Uterus (tissue), 4 donors: ENCODE results near the gene STING1. TPM values are rescaled to one million over a fixed set of nuclear protein-coding genes. Genes with fewer than 3 reads are reported as not detected.

Source experiments
- DNase-seq, 2 donors: peaks; one replicate each; pipeline ENCODE4 v3.0.0-alpha.2; 2019 to 2020
- H3K27ac ChIP-seq, 2 donors: fragments of 200-600 bp; sonication (generic); 1 replicate in 1 of 2; 2 replicates in 1 of 2; pipeline ENCODE4 v1.5.1; 2016 to 2018
- H3K27me3 ChIP-seq, 2 donors: fragments of 200-600 bp; sonication (generic); one replicate each; pipeline ENCODE4 v1.5.1; 2018 to 2019; ENCODE audit warnings: control low read depth in 1 of 2
- H3K36me3 ChIP-seq, 2 donors: fragments of 200-600 bp; sonication (generic); one replicate each; pipeline ENCODE4 v1.5.1; 2019; ENCODE audit warnings: control low read depth in 1 of 2
- H3K4me1 ChIP-seq, 2 donors: fragments of 200-600 bp; sonication (generic); one replicate each; pipeline ENCODE4 v1.5.1; 2018 to 2019; ENCODE audit warnings: control low read depth in 1 of 2
- H3K4me3 ChIP-seq, 2 donors: fragments of 200-600 bp; sonication (generic); 1 replicate in 1 of 2; 2 replicates in 1 of 2; pipeline ENCODE4 v1.5.1; 2018 to 2019; ENCODE audit warnings: mild to moderate bottlenecking in 1 of 2
- H3K9me3 ChIP-seq, 2 donors: fragments of 200-600 bp; sonication (generic); one replicate each; pipeline ENCODE4 v1.5.1; 2019; ENCODE audit warnings: control low read depth in 1 of 2
- CTCF ChIP-seq, 4 experiments: fragments of 200-600 bp in 2 of 4; fragments of 450-650 bp in 2 of 4; sonication (generic) in 2 of 4; IDR thresholded peaks; one replicate each; pipeline ENCODE4 v1.5.1; 2016 to 2019; ENCODE audit warnings: antibody characterized with exemption in 4 of 4, mild to moderate bottlenecking in 2 of 4, moderate library complexity in 1 of 4
- POLR2A ChIP-seq, 2 donors: fragments of 450-650 bp; IDR thresholded peaks; one replicate each; pipeline ENCODE4 v1.6.1; 2016; ENCODE audit warnings: antibody characterized with exemption in 2 of 2, mild to moderate bottlenecking in 1 of 2, moderate library complexity in 1 of 2
- intact Hi-C: fragments of 100-400 bp; cut with DNase I; formaldehyde crosslinking; loops from one replicate; pipeline ENCODE4 v1.15.1; 2023; ENCODE audit warnings: low total_unique reads
- total RNA-seq, 4 donors: library from RNA; depleted of rRNA in 3 of 4; stranded (reverse); fragments of >200 nt in 3 of 4; gene quantifications; one replicate each; pipeline versions ENCODE4 v1.1.0 to v1.2.4, GENCODE V29; 2014 to 2023
- donor health status: DM: yes; HTN: yes; CAD: no.

Gene STING1
- total RNA-seq, 4 donors from 2014 or later: 16.9 to 90.1 (median 48.5) TPM

DNA sequence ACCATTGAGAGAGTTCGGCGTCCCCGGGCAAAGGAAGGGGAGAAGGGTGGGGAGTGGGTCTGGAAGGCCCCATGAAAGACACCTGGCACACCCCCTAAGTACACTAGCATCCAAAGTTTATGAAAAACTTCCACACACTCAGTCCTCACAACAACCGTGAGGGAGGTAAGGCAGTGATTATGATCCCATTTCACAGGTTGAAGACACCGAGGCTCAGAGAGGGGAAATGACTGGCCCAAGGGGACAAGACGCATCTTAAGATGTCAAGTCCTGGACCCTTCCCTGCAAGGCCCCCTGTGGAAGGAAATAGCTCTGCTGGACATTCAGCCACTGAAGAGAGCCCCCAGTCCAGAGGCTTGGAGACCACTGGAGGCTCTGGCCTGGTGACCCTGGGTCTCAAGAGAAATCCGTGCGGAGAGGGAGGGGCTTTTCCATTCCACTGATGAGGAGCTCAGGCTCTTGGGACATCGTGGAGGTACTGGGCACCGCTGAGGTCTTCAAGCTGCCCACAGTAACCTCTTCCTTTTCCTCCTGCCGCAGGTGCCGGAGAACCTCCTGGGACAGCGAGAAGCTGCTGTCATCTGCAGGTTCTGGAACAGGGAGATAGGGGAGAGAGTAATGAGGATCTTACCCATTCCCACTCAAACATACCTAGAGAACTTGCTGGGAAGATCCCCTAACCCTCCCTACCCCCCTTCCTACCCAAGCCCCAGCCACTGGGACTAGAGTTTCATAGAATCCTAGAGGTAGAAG is 6.5 kb downstream of the STING1 start:
- intact Hi-C loops: no loop called here
- no peak for DNase-seq
- H3K27ac ChIP-seq: no peak overlapping the region
- no peaks in the 10 kb centered on the region for H3K27me3 ChIP-seq
- TF ChIP-seq POLR2A (IDR thresholded peaks at IDR 0.05) (no peak), CTCF (IDR thresholded peaks at IDR 0.05) (no peak)
- H3K4me1 ChIP-seq: peaks cover 0 to 2% of the 10 kb centered on the region in 2 donors
- no peaks in the 10 kb centered on the region for H3K9me3 ChIP-seq
- H3K4me3 ChIP-seq: no peak overlapping the region
- no peaks in the 10 kb centered on the region for H3K36me3 ChIP-seq

GRCh38 chr5:139474890-139475791 is 7.4 kb downstream of the STING1 start:
- no peaks in the 10 kb centered on the region for H3K9me3 ChIP-seq
- H3K27me3 ChIP-seq: no peaks in the 10 kb centered on the region
- TF ChIP-seq CTCF (IDR thresholded peaks at IDR 0.05) (no peak), POLR2A (IDR thresholded peaks at IDR 0.05) (no peak)
- peak; percentile 40 for DNase-seq
- intact Hi-C loops: no loop called here
- no peaks in the 10 kb centered on the region for H3K4me1 ChIP-seq
- H3K4me3 ChIP-seq: no peak overlapping the region
- no peaks in the 10 kb centered on the region for H3K36me3 ChIP-seq
- H3K27ac ChIP-seq: peak overlapping the region in 1 of 2 donors; percentile 41

DNA sequence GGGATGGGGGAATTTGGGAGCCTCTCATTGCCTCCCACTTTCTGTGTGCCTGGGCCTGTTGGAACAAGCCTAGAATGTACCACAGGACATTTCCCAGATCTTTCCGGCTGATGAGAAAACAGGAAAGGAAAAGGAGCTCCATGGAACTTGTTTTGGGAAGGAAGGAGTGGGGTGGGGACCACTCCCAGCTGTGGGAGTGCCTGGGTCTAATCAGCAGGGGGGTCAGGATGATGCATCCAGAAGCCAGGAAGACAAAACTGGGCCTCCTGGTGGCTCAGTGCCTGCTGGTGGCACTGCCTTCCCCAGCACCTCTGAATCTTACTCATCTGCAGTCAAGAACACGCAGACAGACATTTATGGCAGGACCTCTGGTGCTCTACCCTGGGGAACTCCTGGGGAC is 9.0 kb downstream of the STING1 start:
- Histone ChIP-seq H3K27me3 (no peaks in the 10 kb centered on the region), H3K27ac (peak overlapping the region; percentile 51 to 55), H3K36me3 (no peaks in the 10 kb centered on the region), H3K4me3 (no peak overlapping the region), H3K4me1 (no peaks in the 10 kb centered on the region), H3K9me3 (no peaks in the 10 kb centered on the region)
- intact Hi-C loops: no loop called here
- TF ChIP-seq CTCF (IDR thresholded peaks at IDR 0.05) (no peak), POLR2A (IDR thresholded peaks at IDR 0.05) (no peak)
- no peak for DNase-seq

DNA sequence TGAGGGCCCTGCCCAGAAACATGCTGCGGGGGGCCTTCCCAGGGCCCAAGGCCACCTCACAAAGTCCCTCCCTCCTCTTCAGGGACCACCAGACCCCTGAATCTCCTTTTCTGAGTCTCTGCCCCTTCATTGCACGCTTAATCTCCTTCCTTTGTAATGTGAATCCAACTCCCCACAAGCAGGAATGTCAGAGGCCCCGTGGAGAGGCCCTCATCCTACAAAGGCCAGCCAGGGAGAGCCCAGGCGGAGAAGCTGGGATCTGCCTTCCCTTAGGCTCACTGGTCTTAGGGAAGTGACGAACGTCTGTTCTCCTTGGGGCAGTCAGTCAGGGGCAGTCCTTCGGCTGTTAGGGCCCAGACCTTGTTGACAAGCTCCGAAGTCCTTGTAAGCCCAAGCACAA is 9.5 kb downstream of the STING1 start:
- TF ChIP-seq CTCF (IDR thresholded peaks at IDR 0.05) (no peak), POLR2A (IDR thresholded peaks at IDR 0.05) (no peak)
- Histone ChIP-seq H3K36me3 (no peaks in the 10 kb centered on the region), H3K4me3 (no peak overlapping the region), H3K4me1 (no peaks in the 10 kb centered on the region), H3K27ac (peak overlapping the region; percentile 51 to 55), H3K27me3 (no peaks in the 10 kb centered on the region), H3K9me3 (no peaks in the 10 kb centered on the region)
- intact Hi-C loops: no loop called here
- no peak for DNase-seq
